ENCODE measurements around the gene POU6F2.
"Not testable (repeated sequence)": the region's sequence is repeated elsewhere in the genome, so short reads cannot be mapped to it uniquely, and the experiment has no call there.

The POU6F2 gene

GRCh38 chr7:39312254-39312989 lies 334.7 kb downstream of the POU6F2 start:
- DNase-seq, result no peak

- no peak for DNase-seq
Measured at GRCh38 chr7:39313376-39313775, 335.7 kb downstream of the POU6F2 start.

GRCh38 chr7:39313974-39314373 lies 336.3 kb downstream of the POU6F2 start:
- no peak for DNase-seq

- no peak for DNase-seq
Measured at GRCh38 chr7:39317107-39317506, 339.4 kb downstream of the POU6F2 start.

- DNase-seq, result no peak
Measured at GRCh38 chr7:39317896-39318295, 340.2 kb downstream of the POU6F2 start.

GRCh38 chr7:39321245-39321644 lies 343.5 kb downstream of the POU6F2 start:
- no peak for DNase-seq

- DNase-seq, result no peak
Measured at GRCh38 chr7:39321909-39322498, 344.3 kb downstream of the POU6F2 start.

GRCh38 chr7:39324139-39324760 lies 346.5 kb downstream of the POU6F2 start:
- no peak for DNase-seq

GRCh38 chr7:39331607-39332006 lies 353.9 kb downstream of the POU6F2 start:
- DNase-seq, result not testable (repeated sequence)

GRCh38 chr7:39332142-39332541 lies 354.4 kb downstream of the POU6F2 start:
- no peak for DNase-seq

GRCh38 chr7:39333701-39334100 lies 356.0 kb downstream of the POU6F2 start:
- no peak for DNase-seq

- DNase-seq, result no peak
Measured at GRCh38 chr7:39336442-39336841, 358.7 kb downstream of the POU6F2 start.

- no peak for DNase-seq
Measured at GRCh38 chr7:39338716-39339115, 361.0 kb downstream of the POU6F2 start.

GRCh38 chr7:39339591-39339990 lies 361.9 kb downstream of the POU6F2 start:
- no peak for DNase-seq

- no peak for DNase-seq
Measured at GRCh38 chr7:39341083-39341482, 363.4 kb downstream of the POU6F2 start.

- no peak for DNase-seq
Measured at GRCh38 chr7:39342763-39343162, 365.1 kb downstream of the POU6F2 start.

GRCh38 chr7:39349452-39350123 lies 371.9 kb downstream of the POU6F2 start:
- no peak for DNase-seq

GRCh38 chr7:39353615-39354376 lies 376.1 kb downstream of the POU6F2 start:
- DNase-seq, result no peak

- no peak for DNase-seq
Measured at GRCh38 chr7:39355664-39356063, 378.0 kb downstream of the POU6F2 start.

GRCh38 chr7:39356172-39356925 lies 378.6 kb downstream of the POU6F2 start:
- no peak for DNase-seq

- DNase-seq, result no peak
Measured at GRCh38 chr7:39357648-39358047, 379.9 kb downstream of the POU6F2 start.

GRCh38 chr7:39360038-39360437 lies 382.3 kb downstream of the POU6F2 start:
- DNase-seq, result no peak
